ENCODE measurements around the gene NEAT1.

Gene NEAT1

GRCh38 chr11:65425105-65425970 lies 2.7 kb downstream of the NEAT1 start:
- DNase-seq, result peak; percentile 97

GRCh38 chr11:65425971-65426838 lies 3.6 kb downstream of the NEAT1 start:
- peak; percentile 85 for DNase-seq

DNA sequence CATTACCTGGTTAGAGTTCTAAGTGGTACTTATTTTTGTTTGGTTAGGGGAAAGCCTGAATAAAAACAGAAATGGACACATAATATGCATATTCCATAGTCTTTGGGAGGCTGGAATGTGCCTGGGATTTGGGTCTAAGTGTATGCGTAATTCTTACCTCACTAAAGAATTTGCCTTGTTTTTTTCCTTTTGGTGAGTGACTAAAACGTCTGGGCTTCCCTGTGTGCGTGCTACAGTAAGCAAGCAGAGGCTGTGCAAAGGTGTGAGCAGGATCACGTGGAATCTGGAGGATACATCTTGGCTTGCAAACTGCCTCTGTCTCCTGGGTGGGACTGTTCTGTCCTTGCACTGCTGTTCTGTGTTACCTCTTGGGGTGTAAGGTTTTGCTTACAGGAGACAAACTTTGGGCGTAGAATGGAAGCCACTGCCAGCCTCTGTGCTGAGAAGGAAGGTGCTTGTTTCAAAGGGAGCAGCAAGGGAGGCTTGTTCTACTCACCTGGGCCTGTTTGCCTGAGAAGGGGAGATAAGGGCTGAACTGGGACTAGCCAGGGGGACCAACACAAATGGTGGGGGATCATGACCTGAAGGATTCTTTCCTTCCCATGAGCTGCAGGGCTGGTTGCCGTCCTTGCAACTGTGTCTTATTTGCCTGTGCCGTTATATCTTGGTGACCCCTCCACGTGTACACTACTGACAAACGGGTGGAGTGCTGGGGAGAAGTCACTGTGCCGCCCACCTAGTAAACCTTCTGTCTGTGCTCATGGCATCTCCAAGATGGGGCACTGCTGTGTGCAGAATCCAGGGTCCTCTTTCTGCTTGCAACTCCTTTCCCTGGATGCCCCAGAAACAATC lies 4.5 kb downstream of the NEAT1 start:
- DNase-seq, result peak; percentile 77

- DNase-seq, result peak; percentile 74
These were observed 5.3 kb downstream of the NEAT1 start for GRCh38 chr11:65427691-65428577.

GRCh38 chr11:65428578-65429067 lies 6.0 kb downstream of the NEAT1 start:
- DNase-seq, result no peak

- DNase-seq, result peak; percentile 61
These were observed 6.6 kb downstream of the NEAT1 start for GRCh38 chr11:65429068-65429681.

- DNase-seq, result peak; percentile 80
These were observed 7.3 kb downstream of the NEAT1 start for GRCh38 chr11:65429724-65430405.

DNA sequence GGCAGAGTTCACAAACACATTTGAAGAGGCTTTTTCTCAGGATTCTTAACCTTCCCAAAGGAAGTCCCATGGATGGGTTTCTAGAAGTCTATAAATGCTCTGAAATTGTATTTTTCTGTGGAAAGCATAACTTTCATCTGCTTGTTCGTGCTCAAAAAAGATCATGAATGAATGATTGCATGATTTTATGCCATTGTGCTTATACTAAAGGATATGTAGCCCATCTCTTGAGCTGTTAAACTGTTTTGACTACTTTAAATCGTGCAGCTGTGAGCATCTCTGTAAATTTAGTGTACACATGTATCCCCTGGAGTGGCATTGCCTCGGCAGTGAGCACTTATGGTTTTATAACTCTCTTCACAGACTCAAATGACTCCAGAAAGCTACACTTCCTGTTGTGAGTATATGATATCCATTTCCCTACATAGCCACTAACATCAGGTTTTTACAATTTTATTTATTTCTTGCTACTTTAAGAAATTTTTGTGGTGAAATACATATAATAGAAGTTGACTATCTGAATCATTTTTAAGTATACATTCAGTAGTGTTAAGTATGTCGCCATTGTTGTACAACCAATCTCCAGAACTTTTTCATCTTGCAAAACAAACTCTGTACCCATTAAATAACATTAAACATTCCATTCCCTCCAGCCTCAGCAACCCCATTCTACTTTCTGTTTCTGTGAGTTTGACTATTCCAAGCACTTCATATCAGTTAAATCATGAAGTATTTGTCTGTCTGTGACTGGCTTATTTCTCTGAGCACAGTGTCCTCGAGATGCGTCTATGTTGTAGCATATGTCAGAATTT lies 8.0 kb downstream of the NEAT1 start:
- peak; percentile 61 for DNase-seq

DNA sequence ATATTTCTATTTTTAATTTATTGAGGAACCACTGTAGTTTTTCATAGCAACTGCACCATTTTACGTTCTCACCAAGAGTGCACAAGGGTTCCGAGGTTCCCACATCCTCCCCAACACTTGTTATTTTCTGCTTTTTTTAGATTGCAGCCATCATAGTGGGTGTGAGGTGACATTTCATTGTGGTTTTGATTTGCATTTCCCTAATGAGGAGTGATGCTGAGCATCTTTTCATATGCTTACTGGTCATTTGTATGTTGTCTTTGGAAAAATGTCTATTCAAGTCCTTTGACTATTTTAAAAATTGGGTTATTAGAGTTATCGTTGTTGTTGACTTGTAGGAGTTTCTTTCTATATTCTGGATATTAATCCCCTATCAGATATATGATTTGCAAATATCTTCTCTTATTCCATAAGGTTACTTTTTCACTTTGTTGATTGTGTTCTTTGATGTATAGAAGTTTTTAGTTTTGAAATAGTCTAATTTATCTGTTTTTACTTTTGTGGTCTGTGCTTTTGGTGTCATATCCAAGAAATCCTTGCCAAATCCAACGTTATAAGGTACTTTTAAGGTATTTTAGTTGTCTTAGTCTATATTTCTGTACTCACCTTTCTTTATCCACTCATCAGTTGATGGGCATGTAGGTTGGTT lies 9.0 kb downstream of the NEAT1 start:
- DNase-seq, result peak; percentile 81

DNA sequence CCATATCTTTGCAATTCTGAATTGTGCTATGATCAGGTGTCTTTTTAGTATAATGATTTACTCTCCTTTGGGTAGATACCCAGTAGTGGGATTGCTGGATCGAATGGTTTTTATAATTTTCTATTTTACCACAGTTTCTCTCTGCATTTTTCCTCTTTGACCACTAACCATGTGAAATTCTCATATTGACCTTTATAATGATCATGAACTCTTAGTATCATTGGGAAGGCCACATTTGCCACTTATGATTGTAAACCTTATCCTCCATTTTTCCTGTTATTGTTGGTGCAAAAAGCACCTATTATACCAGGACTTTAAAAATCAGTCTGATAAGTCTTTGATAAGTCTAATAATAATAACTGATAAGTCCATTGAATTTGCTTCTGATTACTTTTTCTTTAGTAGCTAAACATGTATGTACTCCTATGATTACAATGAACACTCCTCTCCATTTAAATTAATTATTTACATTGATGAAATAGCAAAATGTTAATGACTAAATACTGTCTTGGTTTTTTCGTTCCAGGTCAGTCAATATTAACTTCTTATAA lies 9.6 kb downstream of the NEAT1 start:
- no peak for DNase-seq

GRCh38 chr11:65432686-65433582 lies 10.3 kb downstream of the NEAT1 start:
- DNase-seq, result peak; percentile 68

DNA sequence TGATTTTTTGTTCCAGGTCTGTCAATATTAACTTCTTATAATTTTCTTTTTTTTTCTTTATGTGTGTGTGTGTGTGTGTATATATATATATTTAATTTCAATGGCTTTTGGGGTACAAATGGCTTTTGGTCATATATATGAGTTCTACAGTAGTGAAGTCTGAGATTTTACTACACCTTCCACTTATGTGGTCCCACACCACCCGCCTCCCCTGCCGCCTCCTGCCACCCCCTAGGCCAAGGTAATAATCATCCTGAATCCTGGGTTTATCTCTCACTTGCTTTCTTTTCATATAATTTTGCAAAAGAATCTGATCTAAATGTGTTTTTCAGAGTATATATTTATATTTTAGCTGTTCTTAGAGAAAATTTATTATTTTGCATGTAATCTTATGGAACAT lies 11.1 kb downstream of the NEAT1 start:
- no peak for DNase-seq

DNA sequence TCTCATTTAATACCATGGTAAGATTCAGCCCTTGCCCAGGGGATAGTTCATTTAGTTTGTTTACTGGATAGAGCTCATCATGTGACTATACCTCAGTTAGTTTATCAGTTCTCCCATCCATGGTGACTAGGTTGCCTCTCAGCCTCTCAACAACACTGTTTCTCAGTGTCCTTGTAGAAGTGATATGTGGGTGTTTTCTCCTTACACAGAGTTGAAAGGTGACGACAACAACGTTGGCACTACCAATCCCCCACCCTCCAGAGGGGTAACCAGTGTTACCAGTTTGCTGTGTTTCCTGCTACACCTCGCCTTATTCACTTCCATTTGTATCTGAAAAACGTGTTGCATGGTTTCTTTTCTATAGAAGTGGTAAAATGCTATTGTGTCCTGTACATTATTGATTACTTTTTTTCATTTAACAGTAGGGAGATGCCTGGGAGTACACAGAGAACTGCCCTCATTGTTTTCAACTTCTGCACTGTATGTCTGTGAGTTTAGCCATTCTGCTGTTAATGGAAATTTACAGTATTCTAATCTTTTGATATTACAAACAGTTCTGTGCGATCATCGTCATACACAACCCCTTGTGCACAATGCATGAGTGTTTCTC lies 11.6 kb downstream of the NEAT1 start:
- peak; percentile 36 for DNase-seq

- peak; percentile 21 for DNase-seq
These were observed 12.2 kb downstream of the NEAT1 start for GRCh38 chr11:65434667-65435410.

DNA sequence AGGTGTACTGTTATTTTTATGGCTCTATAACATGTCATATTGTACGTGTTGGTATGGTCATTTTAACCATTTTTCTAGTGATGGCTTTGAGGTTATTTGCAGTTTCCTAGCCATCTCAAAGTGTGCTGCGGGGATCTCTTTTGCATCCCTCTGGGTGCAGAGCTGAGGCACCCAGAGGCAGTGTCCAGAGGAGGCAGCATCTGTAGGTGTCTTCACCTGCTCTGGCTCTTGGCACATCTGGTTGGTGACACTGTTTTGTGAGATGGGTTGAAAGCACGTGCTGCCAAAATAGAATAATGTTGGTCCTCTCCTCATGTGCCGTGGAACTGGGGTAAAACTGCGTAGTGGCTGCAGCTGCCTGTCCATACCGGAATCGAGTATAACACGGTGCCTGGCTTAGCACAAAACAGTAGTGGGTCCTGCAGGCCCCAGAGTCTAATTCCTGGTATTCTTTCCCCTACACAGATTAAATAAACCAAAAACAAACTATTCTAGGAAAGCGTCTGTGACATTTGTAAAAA lies 12.9 kb downstream of the NEAT1 start:
- DNase-seq, result peak; percentile 18

- no peak for DNase-seq
These were observed 13.4 kb downstream of the NEAT1 start for GRCh38 chr11:65435981-65436411.

Measured in CD4-positive, alpha-beta T cell treated with Interleukin-21 for 1 hour (primary cell).